ENCODE results near the gene NDUFAF4.

DNA sequence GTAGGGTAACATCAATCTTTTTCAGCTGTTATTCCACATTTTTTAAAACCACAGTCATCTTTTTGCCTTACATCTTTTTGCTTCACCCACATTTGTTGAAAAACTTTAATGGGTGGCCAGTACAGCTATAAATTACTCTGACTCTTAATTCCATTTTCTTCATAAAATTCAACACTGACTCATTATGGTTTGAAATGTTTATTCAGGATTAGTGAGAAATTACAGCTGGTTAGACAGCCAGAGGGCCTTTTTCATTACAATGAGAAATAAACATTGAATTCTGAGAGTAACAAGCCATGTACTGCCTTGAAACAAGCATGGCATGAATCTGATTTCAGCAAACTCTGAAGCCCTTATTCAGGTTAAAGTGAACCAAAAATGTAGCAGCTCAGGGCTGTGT lies 19.5 kb downstream of the NDUFAF4 start:
- TF ChIP-seq, protein P1, sequence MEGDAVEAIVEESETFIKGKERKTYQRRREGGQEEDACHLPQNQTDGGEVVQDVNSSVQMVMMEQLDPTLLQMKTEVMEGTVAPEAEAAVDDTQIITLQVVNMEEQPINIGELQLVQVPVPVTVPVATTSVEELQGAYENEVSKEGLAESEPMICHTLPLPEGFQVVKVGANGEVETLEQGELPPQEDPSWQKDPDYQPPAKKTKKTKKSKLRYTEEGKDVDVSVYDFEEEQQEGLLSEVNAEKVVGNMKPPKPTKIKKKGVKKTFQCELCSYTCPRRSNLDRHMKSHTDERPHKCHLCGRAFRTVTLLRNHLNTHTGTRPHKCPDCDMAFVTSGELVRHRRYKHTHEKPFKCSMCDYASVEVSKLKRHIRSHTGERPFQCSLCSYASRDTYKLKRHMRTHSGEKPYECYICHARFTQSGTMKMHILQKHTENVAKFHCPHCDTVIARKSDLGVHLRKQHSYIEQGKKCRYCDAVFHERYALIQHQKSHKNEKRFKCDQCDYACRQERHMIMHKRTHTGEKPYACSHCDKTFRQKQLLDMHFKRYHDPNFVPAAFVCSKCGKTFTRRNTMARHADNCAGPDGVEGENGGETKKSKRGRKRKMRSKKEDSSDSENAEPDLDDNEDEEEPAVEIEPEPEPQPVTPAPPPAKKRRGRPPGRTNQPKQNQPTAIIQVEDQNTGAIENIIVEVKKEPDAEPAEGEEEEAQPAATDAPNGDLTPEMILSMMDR (IDR thresholded peaks at IDR 0.05; ENCODE audit: insufficient read depth, low read length, poor library complexity, severe bottlenecking): no peak
- TF ChIP-seq EZH2phosphoT487 (conservative IDR thresholded peaks at IDR 0.05; ENCODE audit: low read length): no peak
